GM23338 (cell line): ENCODE results near the gene GALNT15. TPM values are rescaled to one million over a fixed set of nuclear protein-coding genes. Genes with fewer than 3 reads are reported as not detected.

ENCODE experiments used
- ATAC-seq: fragments of 200-7000 bp; cut with Tn5 transposase; 3 replicates; pipeline ENCODE4 v1.9.1; 2020
- DNase-seq: peaks from one replicate; pipeline ENCODE4 v3.0.0-alpha.2; 2015; ENCODE audit warnings: low spot score
- H2AFZ ChIP-seq: fragments of 200-600 bp; sonication (generic); 2 replicates; pipeline ENCODE4 v1.8.0; 2016; ENCODE audit warnings: antibody characterized with exemption, mild to moderate bottlenecking, moderate library complexity
- H3F3A ChIP-seq: fragments of 200-600 bp; sonication (generic); replicated peaks from 2 replicates; pipeline ENCODE4 v1.8.0; 2017; ENCODE audit warnings: antibody characterized with exemption, mixed run types, low read depth
- H3K27ac ChIP-seq: fragments of 200-600 bp; sonication (generic); 2 replicates; pipeline ENCODE4 v1.6.1; 2016; ENCODE audit warnings: low read depth
- H3K27me3 ChIP-seq: fragments of 200-600 bp; sonication (generic); 2 replicates; pipeline ENCODE4 v1.8.0; 2016; ENCODE audit warnings: mild to moderate bottlenecking, mixed run types, moderate library complexity; ENCODE audit not compliant: insufficient read depth
- H3K36me3 ChIP-seq: fragments of 200-600 bp; sonication (generic); 2 replicates; pipeline ENCODE4 v1.8.0; 2016; ENCODE audit warnings: mild to moderate bottlenecking; ENCODE audit not compliant: insufficient read depth
- H3K4me1 ChIP-seq: fragments of 200-600 bp; sonication (generic); 2 replicates; pipeline ENCODE4 v1.8.0; 2016; ENCODE audit warnings: mild to moderate bottlenecking, moderate library complexity; ENCODE audit not compliant: insufficient read depth
- H3K4me2 ChIP-seq: fragments of 200-600 bp; sonication (generic); 2 replicates; pipeline ENCODE4 v1.7.1; 2017; ENCODE audit warnings: mixed run types
- H3K4me3 ChIP-seq: fragments of 200-600 bp; sonication (generic); 2 replicates; pipeline ENCODE4 v1.6.1; 2016; ENCODE audit warnings: mixed run types
- H3K79me2 ChIP-seq: fragments of 200-600 bp; sonication (generic); replicated peaks from 2 replicates; pipeline ENCODE4 v1.8.0; 2017; ENCODE audit warnings: mild to moderate bottlenecking; ENCODE audit not compliant: insufficient read depth
- H3K9me2 ChIP-seq: fragments of 200-600 bp; sonication (generic); 2 replicates; pipeline ENCODE4 v1.8.0; 2017; ENCODE audit not compliant: insufficient read depth
- H4K20me1 ChIP-seq: fragments of 200-600 bp; sonication (generic); replicated peaks from 2 replicates; pipeline ENCODE4 v1.8.0; 2017; ENCODE audit warnings: mild to moderate bottlenecking; ENCODE audit not compliant: insufficient read depth
- H3K27ac Mint-ChIP-seq: 2 replicates; pipeline ENCODE4 v1.8.0; 2020; ENCODE audit warnings: inconsistent platforms, mild to moderate bottlenecking, moderate library complexity, mixed read lengths
- H3K27me3 Mint-ChIP-seq: 3 replicates; pipeline ENCODE4 v1.8.0; 2022; ENCODE audit warnings: low read depth, mild to moderate bottlenecking, moderate library complexity, mixed read lengths, inconsistent platforms; ENCODE audit not compliant: insufficient read depth, poor library complexity
- H3K36me3 Mint-ChIP-seq: 3 replicates; pipeline ENCODE4 v1.8.0; 2021; ENCODE audit warnings: low read depth, mild to moderate bottlenecking, inconsistent platforms, moderate library complexity, mixed read lengths
- H3K4me1 Mint-ChIP-seq: 3 replicates; pipeline ENCODE4 v1.8.0; 2020; ENCODE audit warnings: mild to moderate bottlenecking, inconsistent platforms, mixed read lengths
- H3K4me3 Mint-ChIP-seq: 3 replicates; pipeline ENCODE4 v1.8.0; 2021; ENCODE audit warnings: moderate library complexity, mild to moderate bottlenecking, inconsistent platforms, mixed read lengths
- H3K9me3 Mint-ChIP-seq: 3 replicates; pipeline ENCODE4 v1.8.0; 2020; ENCODE audit warnings: moderate library complexity, mild to moderate bottlenecking, inconsistent platforms, mixed read lengths
- CREB1 ChIP-seq: fragments of 250-450 bp; sonication (Bioruptor Pico); IDR thresholded peaks from 2 replicates; pipeline ENCODE4 v1.5.0; 2020; ENCODE audit warnings: low read depth, mild to moderate bottlenecking, moderate library complexity
- NANOG ChIP-seq: IDR thresholded peaks from 2 replicates; pipeline ENCODE4 v1.6.1; 2016; ENCODE audit warnings: antibody characterized with exemption, borderline replicate concordance
- POLR2AphosphoS5 ChIP-seq: IDR thresholded peaks from 2 replicates; pipeline ENCODE4 v1.6.1; 2016; ENCODE audit warnings: antibody characterized with exemption, low read depth
- ZNF114 ChIP-seq: fragments of 250-450 bp; sonication (Bioruptor Pico); IDR thresholded peaks from 2 replicates; pipeline ENCODE4 v1.5.0; 2020; ENCODE audit warnings: mild to moderate bottlenecking, moderate library complexity
- polyA plus RNA-seq: library from polyadenylated mRNA; unstranded; fragments of >200 nt; fragmentation: Nextera tagmentation; extraction: Ambion mirVana; gene quantifications from 2 replicates; pipeline ENCODE4 v1.2.1, GENCODE V29; 2016
- total RNA-seq: library from RNA; depleted of rRNA; stranded (reverse); fragments of >200 nt; shearing (Covaris generic); gene quantifications from 2 replicates; pipeline ENCODE4 v1.2.3, GENCODE V29; 2014
- TF ChIP-seq, protein P1 (sequence below): fragments of 250-450 bp; sonication (Bioruptor Pico); IDR thresholded peaks from 2 replicates; pipeline ENCODE4 v1.5.0; 2020; ENCODE audit warnings: mild to moderate bottlenecking, moderate library complexity
- TF ChIP-seq, protein P2 (sequence below): IDR thresholded peaks from one replicate; pipeline ENCODE4 v1.6.1; 2018; ENCODE audit warnings: antibody characterized with exemption; ENCODE audit not compliant: unreplicated experiment

The GALNT15 gene
- total and polyA plus RNA-seq, 2 experiments from 2014 or later: 0.06 to 0.35 TPM

DNA sequence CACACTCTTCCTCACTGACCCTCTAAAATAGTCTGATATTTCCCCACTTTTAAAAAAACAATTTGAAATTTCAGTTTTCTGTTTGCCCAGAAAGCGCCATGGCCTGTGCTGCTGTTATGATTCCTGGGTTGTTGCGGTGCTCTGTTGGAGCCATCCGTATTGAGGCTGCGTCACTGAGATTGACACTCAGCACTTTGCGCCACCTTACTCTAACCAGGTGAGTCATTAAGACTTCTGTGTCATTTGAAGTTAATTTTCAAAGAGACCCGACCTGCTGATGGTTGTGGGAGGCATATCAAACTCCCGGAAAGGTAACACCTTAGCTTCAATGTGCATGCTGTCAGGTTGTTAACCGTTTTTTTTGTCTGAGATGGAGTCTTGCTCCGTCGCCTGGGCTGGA lies 96.4 kb downstream of the GALNT15 start (continued):
- TF ChIP-seq, protein P1, sequence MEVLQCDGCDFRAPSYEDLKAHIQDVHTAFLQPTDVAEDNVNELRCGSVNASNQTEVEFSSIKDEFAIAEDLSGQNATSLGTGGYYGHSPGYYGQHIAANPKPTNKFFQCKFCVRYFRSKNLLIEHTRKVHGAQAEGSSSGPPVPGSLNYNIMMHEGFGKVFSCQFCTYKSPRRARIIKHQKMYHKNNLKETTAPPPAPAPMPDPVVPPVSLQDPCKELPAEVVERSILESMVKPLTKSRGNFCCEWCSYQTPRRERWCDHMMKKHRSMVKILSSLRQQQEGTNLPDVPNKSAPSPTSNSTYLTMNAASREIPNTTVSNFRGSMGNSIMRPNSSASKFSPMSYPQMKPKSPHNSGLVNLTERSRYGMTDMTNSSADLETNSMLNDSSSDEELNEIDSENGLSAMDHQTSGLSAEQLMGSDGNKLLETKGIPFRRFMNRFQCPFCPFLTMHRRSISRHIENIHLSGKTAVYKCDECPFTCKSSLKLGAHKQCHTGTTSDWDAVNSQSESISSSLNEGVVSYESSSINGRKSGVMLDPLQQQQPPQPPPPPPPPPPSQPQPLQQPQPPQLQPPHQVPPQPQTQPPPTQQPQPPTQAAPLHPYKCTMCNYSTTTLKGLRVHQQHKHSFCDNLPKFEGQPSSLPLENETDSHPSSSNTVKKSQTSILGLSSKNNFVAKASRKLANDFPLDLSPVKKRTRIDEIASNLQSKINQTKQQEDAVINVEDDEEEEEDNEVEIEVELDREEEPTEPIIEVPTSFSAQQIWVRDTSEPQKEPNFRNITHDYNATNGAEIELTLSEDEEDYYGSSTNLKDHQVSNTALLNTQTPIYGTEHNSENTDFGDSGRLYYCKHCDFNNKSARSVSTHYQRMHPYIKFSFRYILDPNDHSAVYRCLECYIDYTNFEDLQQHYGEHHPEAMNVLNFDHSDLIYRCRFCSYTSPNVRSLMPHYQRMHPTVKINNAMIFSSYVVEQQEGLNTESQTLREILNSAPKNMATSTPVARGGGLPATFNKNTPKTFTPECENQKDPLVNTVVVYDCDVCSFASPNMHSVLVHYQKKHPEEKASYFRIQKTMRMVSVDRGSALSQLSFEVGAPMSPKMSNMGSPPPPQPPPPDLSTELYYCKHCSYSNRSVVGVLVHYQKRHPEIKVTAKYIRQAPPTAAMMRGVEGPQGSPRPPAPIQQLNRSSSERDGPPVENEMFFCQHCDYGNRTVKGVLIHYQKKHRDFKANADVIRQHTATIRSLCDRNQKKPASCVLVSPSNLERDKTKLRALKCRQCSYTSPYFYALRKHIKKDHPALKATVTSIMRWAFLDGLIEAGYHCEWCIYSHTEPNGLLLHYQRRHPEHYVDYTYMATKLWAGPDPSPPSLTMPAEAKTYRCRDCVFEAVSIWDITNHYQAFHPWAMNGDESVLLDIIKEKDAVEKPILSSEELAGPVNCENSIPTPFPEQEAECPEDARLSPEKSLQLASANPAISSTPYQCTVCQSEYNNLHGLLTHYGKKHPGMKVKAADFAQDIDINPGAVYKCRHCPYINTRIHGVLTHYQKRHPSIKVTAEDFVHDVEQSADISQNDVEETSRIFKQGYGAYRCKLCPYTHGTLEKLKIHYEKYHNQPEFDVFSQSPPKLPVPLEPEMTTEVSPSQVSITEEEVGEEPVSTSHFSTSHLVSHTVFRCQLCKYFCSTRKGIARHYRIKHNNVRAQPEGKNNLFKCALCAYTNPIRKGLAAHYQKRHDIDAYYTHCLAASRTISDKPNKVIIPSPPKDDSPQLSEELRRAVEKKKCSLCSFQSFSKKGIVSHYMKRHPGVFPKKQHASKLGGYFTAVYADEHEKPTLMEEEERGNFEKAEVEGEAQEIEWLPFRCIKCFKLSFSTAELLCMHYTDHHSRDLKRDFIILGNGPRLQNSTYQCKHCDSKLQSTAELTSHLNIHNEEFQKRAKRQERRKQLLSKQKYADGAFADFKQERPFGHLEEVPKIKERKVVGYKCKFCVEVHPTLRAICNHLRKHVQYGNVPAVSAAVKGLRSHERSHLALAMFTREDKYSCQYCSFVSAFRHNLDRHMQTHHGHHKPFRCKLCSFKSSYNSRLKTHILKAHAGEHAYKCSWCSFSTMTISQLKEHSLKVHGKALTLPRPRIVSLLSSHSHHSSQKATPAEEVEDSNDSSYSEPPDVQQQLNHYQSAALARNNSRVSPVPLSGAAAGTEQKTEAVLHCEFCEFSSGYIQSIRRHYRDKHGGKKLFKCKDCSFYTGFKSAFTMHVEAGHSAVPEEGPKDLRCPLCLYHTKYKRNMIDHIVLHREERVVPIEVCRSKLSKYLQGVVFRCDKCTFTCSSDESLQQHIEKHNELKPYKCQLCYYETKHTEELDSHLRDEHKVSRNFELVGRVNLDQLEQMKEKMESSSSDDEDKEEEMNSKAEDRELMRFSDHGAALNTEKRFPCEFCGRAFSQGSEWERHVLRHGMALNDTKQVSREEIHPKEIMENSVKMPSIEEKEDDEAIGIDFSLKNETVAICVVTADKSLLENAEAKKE (CRISPR knock-in tag): no peak
- no peak for TF ChIP-seq NANOG

DNA sequence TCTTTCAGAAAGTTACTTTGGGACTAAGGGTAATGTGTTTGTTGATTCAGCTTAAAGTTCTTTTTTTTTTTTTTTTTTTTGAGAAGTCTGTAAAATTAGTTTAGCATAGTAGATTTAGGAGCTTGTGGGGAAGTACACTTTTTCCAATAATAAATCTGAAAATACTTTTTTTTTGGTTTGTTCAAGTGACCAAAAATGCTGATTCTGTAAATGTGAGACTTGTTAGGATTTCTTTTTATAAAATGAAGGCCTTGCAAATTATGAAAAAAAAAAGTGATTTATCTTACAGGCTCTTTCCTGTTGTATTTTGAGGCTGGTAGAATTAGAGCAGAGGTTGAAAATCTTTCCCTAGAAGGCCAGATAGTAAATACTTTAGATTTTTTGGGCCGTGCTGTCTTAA lies 98.1 kb downstream of the GALNT15 start:
- H3K36me3 ChIP-seq: peaks cover 39% of the 10 kb centered on the region
- no peak overlapping the region for H3K4me2 ChIP-seq
- H3K4me3 ChIP-seq: no peak overlapping the region
- no peaks in the 10 kb centered on the region for H3K9me2 ChIP-seq
- H3K79me2 ChIP-seq: peaks cover 17% of the 10 kb centered on the region
- no peak overlapping the region for H3K27ac ChIP-seq
- ATAC-seq: no peak
- DNase-seq: no peak
- no peak overlapping the region for H2AFZ ChIP-seq
- Mint-ChIP-seq H3K27me3 (peaks cover 4% of the 10 kb centered on the region), H3K4me1 (peaks cover under 1% of the 10 kb centered on the region; the same call in 2 of the 3 replicates), H3K9me3 (no peaks in the 10 kb centered on the region), H3K36me3 (peaks cover 35% of the 10 kb centered on the region), H3K4me3 (no peak overlapping the region), H3K27ac (no peak overlapping the region)
- no peaks in the 10 kb centered on the region; the same call in none of the 2 replicates for H4K20me1 ChIP-seq
- no peaks in the 10 kb centered on the region for H3K27me3 ChIP-seq
- H3F3A ChIP-seq: no peaks in the 10 kb centered on the region
- no peaks in the 10 kb centered on the region for H3K4me1 ChIP-seq
- TF ChIP-seq POLR2AphosphoS5 (no peak), CREB1 (no peak), ZNF114 (CRISPR knock-in tag) (no peak)
- TF ChIP-seq, protein P1 (CRISPR knock-in tag): no peak
- TF ChIP-seq, protein P2, sequence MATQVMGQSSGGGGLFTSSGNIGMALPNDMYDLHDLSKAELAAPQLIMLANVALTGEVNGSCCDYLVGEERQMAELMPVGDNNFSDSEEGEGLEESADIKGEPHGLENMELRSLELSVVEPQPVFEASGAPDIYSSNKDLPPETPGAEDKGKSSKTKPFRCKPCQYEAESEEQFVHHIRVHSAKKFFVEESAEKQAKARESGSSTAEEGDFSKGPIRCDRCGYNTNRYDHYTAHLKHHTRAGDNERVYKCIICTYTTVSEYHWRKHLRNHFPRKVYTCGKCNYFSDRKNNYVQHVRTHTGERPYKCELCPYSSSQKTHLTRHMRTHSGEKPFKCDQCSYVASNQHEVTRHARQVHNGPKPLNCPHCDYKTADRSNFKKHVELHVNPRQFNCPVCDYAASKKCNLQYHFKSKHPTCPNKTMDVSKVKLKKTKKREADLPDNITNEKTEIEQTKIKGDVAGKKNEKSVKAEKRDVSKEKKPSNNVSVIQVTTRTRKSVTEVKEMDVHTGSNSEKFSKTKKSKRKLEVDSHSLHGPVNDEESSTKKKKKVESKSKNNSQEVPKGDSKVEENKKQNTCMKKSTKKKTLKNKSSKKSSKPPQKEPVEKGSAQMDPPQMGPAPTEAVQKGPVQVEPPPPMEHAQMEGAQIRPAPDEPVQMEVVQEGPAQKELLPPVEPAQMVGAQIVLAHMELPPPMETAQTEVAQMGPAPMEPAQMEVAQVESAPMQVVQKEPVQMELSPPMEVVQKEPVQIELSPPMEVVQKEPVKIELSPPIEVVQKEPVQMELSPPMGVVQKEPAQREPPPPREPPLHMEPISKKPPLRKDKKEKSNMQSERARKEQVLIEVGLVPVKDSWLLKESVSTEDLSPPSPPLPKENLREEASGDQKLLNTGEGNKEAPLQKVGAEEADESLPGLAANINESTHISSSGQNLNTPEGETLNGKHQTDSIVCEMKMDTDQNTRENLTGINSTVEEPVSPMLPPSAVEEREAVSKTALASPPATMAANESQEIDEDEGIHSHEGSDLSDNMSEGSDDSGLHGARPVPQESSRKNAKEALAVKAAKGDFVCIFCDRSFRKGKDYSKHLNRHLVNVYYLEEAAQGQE: no peak
